Measurements from ENCODE around the gene CD4.

CD4 gene

GRCh38 chr12:6765634-6766581, 23.4 kb upstream of the CD4 start, which contains the start of gene PTMS:
PTMS (plus strand) TSS chr12:6766363; CDS start chr12:6766706, 343 bp downstream.
- DNase-seq: peak; percentile 53 to 70

GRCh38 chr12:6766651-6767349, 22.5 kb upstream of the CD4 start:
- DNase-seq: no peak

GRCh38 chr12:6767353-6768319, 21.7 kb upstream of the CD4 start:
- DNase-seq: no peak

DNA sequence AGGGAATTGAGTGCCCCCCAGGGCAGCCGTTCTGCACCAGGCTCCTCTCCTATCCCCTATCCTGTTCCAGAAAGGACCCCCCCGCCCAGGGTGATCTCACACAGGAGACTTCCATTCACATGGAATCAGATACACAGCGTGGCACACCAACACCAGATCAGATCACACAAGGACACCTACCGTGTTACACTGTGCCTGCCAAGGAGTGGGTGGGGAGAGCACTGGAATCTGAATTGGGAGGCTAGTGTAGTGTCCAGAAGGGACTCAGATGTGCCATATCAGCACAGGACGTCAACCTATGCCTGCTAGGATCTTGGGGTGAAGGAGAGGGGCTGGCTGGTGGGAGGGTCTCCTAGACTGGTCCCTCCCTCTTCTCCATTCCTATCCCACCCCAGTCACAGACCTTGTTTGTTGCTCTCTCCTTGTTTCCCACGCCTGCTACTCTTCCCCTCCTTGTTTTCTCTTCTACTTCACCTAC, 20.9 kb upstream of the CD4 start:
- DNase-seq: no peak

DNA sequence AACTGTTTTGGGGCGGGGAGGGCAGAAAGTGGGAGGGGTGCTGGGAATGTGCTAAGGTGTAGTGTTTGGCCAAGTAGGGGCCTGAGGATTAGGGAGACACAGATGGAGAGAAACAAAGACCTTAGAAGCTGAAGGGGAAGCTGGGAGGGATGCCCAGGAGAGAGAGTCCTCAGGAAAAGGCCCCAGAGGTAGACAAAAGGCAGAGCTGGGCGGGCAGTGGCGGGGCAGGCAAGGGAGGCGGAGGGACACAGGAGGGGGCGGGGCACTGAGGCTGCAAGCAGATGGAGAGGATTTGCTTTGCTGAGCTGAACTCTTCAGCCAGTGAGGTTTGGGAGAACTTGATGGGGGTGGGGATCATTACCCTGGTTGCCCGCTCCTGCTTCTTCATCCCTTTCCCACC, 20.3 kb upstream of the CD4 start:
- DNase-seq: no peak

DNA sequence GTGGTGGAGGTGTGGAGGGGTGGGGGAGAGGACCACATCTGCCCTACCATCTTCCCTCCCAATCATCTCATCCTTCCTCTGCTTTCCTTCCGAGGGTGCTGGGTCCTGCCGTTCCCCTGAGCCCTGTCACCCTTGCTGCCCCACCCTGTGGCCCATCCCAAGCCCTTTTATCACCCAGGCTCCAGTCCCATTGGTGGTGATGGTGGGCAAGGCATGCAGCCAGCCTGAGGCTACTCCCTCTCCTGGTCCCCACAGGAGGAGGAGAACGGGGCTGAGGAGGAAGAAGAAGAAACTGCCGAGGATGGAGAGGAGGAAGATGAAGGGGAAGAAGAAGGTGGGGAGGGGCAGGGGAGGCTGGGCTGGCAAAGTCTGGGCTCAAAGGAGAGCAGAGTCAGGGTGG, 19.7 kb upstream of the CD4 start:
- no peak for DNase-seq

GRCh38 chr12:6770094-6770493, 19.2 kb upstream of the CD4 start:
- DNase-seq: no peak

- DNase-seq: no peak
These were observed 18.7 kb upstream of the CD4 start for GRCh38 chr12:6770600-6770999.

GRCh38 chr12:6771091-6771495, 18.2 kb upstream of the CD4 start:
- no peak for DNase-seq

- no peak for DNase-seq
These were observed 17.6 kb upstream of the CD4 start for GRCh38 chr12:6771509-6772330.

DNA sequence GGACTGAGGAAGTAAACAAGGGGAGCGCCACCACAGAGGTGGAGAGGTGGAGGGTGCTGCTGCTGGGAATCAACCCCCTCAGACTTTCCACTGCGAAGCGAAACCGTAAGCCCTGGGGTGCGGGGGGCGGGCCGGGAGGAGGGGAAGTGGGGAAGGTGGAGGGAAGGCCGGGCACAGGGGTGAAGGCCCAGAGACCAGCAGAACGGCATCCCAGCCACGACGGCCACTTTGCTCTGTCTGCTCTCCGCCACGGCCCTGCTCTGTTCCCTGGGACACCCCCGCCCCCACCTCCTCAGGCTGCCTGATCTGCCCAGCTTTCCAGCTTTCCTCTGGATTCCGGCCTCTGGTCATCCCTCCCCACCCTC, 17.0 kb upstream of the CD4 start, which contains the start of gene LAG3:
Gene LAG3, plus strand, starts transcription at position 190 of the 365 bp plus-strand sequence. CDS start 333 bp downstream, outside the sequence.
- no peak for DNase-seq

- DNase-seq: no peak
These were observed 16.4 kb upstream of the CD4 start for GRCh38 chr12:6772726-6773589.

GRCh38 chr12:6773590-6774351, 15.6 kb upstream of the CD4 start:
- DNase-seq: no peak

- no peak for DNase-seq
These were observed 14.7 kb upstream of the CD4 start for GRCh38 chr12:6774499-6775062.

- no peak for DNase-seq
These were observed 13.8 kb upstream of the CD4 start for GRCh38 chr12:6775185-6776174.

DNA sequence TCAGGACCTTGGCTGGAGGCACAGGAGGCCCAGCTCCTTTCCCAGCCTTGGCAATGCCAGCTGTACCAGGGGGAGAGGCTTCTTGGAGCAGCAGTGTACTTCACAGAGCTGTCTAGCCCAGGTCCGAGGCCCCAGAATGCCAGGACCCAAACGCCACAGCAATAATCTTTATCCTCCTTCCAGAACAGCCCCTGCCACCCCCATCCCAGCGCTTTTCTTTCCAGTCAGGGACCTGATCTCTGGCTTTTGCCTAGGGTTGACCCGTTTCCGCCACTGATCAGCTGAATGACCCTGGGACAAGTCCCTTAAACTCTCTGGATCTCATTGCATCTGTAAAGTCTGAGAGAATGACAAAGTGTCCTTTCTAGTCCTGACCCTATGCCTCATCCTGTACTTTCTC, 11.9 kb upstream of the CD4 start:
- DNase-seq: no peak

- DNase-seq: no peak
These were observed 11.1 kb upstream of the CD4 start for GRCh38 chr12:6778217-6778573.

All from SHP77 (cell line).